GM10266 (cell line): ENCODE results near the gene PGA3.
"Not testable (repeated sequence)": the region's sequence is repeated elsewhere in the genome, so short reads cannot be mapped to it uniquely, and the experiment has no call there.

Experiments used
- DNase-seq: peaks from one replicate; pipeline ENCODE4 v3.0.0; 2012; ENCODE audit errors: extremely low spot score
- CTCF ChIP-seq: IDR thresholded peaks from 2 replicates; pipeline ENCODE4 v1.5.1; 2012; ENCODE audit warnings: mild to moderate bottlenecking, low read depth; ENCODE audit not compliant: control insufficient read depth, insufficient read depth; ENCODE audit errors: missing control alignments

The PGA3 gene

DNA sequence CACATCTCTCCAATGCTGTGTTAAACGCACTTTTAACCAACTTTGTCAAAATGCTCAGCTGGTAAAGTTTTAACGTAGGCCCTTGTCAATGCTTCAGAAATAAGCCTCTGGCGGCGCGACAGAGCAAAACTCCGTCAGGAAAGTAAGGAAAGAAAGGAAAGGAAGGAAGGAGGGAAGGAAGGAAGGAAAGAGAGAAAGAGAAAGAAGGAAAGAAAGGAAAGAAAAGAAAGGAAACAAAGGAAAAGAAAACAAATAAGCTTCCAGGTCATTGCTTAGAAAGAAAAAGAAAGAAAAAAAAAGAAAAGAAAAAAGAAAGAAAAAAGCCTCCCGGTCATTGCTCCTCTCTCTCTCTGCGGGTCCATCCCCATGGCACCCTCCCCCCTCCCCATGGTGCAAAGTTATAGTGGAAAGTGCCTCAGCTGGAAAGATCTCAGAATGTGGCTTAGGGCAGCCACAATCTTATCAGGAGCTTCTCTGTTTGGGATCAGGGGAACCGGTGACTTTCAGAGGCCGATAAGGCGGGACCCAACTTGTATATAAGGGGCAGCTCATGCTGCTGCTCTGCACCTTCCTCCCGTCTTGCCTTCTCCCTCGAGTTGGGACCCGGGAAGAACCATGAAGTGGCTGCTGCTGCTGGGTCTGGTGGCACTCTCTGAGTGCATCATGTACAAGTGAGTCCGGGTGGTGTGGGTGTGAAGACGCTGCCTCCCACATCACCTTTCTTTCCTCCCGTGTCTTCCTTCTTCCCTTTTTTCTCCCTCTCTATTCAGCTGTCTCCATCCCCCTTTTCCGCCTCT, at the start of gene PGA3:
Gene PGA3 (plus strand): TSS at position 566 of the 797 bp plus-strand sequence. CDS start 50 bp downstream, at position 616.
- not testable (repeated sequence) for DNase-seq

- no peak for DNase-seq
- no peak for TF ChIP-seq CTCF
Observed at GRCh38 chr11:61153593-61154095, 49.7 kb upstream of the PGA3 start.

DNA sequence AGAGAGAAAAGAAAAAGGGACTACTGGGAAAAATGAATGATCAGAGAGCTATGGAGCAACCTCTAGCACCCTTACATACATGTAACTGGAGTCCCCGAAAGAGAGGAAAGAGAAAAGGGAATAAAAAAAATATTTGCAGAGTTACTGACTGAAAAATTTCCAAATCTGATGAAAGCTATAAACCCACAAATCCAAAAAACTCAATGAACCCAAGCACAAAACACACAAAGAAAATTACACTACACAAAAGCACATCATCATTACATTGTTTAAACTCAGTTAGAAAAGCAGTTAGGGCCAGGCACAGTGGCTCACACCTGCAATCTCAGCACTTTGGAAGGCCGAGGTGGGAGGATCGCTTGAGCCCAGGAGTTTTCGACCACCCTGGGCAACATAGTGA, 48.8 kb upstream of the PGA3 start:
- TF ChIP-seq CTCF, result no peak
- no peak for DNase-seq

DNA sequence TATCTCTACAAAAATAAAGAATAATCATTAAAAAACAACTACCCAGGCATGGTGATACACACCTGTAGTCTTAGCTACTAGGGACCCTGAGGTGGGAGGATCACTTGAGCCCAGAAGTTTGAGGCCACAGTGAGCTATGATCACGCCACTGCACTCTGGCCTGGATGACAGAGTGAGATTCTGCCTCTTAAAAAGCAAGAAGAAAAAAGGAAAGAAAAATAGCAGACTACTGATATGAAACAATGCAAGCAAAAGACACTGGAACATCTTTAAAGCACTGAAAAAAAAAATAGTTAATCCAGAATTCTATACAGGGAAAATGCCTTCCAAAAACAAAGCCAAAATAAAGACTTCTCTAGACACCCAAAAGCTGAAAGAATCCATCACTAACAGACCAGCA, 48.0 kb upstream of the PGA3 start:
- DNase-seq, result no peak
- no peak for TF ChIP-seq CTCF

DNA sequence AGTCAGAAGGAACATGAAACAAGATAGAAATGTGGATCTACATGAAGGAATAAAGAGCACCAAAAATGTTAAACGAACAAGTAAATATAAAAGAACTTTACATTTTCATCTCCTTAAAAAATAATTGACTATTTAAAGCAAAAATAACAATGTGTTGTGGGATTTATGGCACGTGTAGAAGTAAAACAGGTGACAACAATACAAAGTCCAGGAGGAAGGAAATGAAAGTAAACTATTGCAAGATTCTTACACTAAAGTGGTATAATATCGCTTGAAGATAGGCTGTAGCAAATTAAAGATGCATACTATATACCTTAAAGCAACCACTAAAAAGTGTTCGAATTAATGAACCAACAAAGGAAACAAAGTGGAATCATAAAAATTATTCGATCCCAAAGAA, 47.6 kb upstream of the PGA3 start:
- TF ChIP-seq CTCF, result no peak
- DNase-seq, result no peak

DNA sequence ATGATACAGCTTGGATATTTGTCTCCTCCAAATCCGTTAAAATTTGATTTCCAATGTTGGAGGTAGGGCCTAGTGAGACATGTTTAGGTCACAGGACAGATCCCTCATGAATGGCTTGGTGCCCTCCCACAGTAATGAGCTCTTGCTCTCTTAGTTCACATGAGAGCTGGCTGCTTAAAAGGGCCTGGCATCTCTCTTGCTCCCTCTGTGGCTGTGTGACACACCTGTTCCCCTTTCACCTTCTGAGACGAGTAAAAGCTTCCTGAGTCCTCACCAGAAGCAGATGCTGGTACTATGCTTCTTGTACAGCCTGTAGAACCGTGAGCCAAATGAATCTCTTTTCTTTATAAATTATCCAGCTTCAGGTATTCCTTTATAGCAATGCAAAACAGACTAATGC, 45.6 kb upstream of the PGA3 start:
- TF ChIP-seq CTCF, result no peak
- no peak for DNase-seq

DNA sequence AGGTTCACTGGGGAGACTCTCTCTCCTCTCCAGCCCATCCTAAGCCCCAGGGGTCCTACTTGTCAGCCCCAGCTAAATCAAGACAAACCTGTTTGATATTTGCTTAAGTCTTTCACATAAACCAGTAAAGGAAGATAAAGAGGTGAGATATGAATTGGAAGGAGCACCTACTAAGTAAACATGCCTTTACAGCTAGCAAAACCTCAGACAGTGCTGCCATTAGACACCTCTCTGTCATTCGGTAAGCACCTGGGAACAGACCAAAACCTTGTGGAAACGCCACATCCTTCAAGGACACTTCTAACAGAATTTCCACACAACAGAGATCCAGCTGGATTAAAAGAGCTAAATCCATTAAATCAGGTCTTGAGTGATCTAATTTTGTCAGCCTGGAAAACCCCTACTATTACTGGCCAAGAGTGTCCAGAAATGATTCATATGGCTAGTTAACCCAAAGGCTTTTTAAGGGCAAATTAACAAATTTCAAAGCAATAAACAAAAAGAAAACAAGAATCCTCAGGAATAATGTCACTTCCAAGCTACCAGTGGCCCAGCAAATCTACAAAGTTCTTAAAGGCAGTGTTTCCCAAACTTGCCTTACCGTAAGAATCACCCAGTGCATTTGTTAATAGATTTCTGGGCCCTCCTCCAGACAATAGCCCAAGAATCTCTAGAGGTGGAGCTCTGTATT, 44.5 kb upstream of the PGA3 start:
- DNase-seq, result no peak
- TF ChIP-seq CTCF, result no peak
